DMS153 (cell line): ENCODE results near the gene HS3ST4.
A peak's percentile ranks its signal among the peaks of the same experiment; 100 is the strongest.

Experiments used
- DNase-seq: peaks from one replicate; lab custom pipeline; 2025; lab: John Stamatoyannopoulos, UW

HS3ST4 gene

DNA sequence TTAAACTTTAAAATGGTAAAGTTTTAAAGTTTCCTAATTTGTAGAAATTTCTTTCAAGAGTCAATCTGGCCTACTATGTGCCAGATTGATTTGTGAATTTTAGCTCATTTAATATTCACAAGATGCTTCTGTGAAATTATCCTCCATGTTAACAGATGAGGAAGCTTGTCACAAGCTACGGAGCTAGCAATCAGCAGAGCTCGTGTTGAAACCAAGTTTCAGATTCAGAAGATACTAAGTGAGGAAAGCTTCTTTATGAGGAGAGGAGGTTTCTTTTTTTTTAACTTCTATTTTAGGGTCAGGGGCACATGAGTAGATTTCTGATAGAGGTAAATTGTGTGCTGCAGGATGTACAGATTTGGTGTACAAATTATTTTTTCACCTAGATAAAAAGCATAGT lies 135.9 kb downstream of the HS3ST4 start:
- DNase-seq: no peak

DNA sequence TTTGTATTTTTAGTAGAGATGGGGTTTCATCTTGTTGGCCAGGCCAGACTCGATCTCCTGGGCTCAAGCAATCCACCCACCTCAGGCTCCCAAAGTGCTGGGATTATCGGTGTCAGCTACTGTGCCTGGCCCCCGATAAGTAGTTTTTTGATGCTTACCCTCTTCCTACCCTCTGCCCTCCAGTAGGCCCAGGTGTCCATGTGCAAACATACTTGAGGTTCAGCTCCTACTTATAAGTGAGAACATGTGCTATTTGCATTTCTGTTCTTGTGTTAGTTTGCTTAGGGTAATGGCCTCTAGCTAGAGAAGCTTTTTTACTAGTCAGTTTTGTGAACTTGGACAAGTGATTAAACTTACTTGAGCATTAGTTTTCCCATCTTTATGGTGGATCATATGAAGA lies 136.8 kb downstream of the HS3ST4 start:
- no peak for DNase-seq

DNA sequence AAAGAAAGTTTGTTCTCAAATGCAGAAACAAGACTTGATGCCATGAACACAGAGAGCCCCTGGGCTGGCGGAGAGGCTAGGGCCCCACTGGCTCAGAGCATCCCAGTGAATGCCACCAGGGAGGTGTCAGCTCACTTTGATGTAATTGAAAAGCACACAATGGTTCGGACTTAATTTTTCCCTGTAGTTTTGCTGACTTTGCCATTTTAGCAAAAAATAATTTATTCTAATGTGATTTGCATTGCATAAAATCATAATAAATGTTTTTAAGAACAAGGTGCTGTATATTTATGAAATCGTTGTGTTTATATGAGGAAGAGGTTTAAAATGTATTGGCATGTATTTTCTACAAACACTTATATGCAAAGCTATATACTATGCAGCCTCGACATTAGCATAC lies 140.5 kb downstream of the HS3ST4 start:
- DNase-seq: no peak

- no peak for DNase-seq
Measured at GRCh38 chr16:25834101-25834500, 142.3 kb downstream of the HS3ST4 start.

- no peak for DNase-seq
Measured at GRCh38 chr16:25835126-25835525, 143.4 kb downstream of the HS3ST4 start.

DNA sequence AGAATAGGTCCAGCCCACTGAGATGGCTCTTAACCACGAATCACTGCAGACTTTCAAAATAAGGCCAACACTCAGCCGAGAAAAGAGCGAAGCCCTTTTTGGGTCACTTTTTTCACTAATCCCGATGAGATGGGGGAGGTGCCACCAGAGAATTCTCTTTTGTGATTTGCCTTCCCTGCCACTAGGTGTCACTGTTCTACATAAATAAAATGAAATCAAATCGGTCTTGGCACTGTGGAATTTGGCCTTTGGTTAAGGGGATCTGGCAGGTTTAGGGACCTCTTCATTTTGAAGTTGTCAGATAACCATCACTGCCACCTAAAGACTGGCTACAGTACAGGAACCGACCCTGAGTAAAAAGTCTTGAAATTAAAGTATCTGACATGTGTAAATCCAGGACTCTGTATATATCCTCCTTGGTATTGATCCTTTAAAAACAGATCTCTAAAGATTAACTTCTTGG lies 147.0 kb downstream of the HS3ST4 start:
- peak; percentile 63 for DNase-seq

- DNase-seq: no peak
Measured at GRCh38 chr16:25841761-25842160, 150.0 kb downstream of the HS3ST4 start.

DNA sequence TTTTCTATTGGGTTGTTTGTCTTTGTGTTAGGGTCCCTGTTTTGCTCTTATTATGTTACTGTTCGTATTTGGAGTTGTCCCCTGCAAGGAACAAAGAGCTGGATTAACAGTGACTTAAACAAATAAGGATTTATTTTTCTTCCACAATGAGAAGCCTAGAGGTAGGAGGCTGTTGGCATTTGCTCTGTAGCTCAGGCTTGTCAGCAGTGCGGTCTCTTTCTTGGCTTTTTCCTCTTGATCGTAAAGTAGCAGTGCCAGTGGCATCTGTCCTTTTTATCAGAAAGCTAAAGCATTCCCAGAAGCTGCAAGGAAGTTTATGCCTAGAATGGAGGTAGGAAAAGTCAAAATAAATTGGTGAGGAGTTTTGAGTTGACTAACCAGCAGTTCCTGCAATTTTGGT lies 154.1 kb downstream of the HS3ST4 start:
- no peak for DNase-seq

DNA sequence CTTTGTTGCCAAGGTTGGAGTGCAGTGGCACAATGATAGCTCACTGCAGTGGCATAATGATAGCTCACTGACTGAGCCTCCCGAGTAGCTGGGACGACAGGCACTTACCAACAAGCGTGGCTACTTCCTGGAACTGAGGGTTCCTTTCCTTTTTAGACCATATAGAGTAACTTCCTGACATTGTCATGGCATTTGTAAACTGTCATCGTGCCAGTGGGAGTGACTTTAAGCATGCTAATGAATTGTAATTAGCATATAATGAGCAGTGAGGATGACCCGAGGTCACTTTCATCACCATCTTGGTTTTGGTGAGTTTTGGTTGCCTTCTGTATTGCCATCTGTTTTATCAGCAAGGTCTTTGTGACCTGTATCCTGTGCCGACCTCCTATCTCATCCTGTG lies 162.4 kb downstream of the HS3ST4 start:
- DNase-seq: no peak

GRCh38 chr16:25855063-25855462 lies 163.3 kb downstream of the HS3ST4 start:
- no peak for DNase-seq

DNA sequence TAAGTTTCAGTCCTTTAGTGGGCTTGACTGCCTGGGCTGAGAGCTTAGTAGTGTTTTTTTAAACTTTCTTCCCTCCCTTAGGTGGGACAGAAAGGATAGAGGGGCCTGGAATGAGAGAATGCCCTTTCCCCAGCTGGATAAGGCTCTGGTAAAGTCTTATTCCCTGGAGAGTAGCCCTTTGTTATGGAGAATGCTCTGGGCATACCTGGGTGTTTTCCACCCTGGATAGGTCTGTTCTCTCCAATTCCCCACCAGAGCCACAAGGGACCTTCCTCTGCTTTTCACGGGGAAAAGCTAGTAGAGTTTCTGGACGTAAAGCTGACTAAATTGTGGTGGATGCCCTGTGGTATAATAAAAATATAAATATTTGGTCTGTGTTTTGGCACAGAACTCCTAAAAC lies 164.1 kb downstream of the HS3ST4 start:
- DNase-seq: no peak

DNA sequence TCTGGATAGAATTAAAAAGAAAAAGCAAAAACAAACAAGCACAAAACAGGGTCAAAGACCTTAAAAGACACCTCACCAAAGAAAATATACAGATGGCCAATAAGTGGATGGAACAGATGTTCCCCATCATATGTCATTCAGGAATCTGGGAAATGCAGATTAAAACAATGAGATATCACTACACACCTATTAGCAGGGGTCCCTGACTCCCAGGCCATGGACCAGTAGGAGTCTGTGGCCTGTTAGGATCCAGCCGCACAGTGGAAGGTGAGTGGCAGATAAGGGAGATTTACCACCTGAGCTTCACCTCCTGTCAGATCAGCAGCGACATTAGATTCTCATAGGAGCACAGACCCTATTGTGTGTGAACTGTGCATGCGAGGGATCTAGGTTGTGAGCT lies 167.9 kb downstream of the HS3ST4 start:
- DNase-seq: no peak

DNA sequence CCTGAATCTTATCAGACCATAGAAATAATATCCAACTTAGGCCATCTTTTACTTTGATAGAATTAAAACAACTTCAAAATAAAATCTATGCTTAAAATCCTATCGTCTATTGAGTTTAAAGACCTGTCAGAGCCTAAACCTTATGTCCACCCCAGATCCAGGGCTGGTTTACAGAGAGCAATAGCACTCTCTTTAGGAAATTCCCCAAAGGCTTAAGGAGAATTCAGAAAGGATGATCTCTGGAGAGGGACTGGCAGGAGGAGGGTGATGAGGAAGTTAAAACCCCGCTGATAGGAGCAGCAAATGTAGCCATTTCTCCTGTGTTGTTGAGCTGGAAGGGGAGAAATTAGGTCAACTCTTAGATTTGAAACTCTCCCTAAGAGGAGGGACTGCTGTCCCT lies 175.3 kb downstream of the HS3ST4 start:
- no peak for DNase-seq

- no peak for DNase-seq
Measured at GRCh38 chr16:25868106-25868505, 176.3 kb downstream of the HS3ST4 start.

DNA sequence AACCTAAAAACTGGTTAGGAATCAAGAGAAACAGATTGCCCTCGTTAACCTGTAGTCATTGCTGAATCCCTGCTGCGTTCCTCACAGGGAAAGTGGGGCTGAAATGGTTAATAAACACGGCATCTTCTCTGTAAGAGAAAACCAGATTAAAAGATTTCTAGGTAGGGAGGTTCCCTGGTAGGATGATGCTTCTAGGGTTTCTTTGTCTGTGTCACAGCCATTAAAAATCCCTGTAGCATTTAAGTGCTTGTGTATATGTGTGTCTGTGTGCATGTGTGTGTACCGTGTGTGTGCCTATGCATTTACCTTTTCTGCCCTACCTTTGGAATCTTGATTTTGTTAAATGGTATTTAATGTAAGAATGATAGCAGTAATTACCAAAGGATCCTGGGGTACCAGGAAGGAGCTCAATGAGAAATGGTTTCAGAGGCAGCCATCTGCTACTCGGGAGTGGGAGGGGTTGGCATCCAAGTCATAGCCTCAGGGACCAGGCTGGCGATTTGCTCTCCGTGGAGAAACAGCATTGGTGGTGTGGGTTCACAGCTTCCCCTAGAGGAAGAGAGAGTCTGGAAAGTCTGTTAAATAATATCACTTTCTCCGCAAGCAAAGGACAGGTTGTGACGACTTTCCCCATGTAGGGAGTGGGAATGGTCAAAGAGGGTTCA lies 177.1 kb downstream of the HS3ST4 start:
- DNase-seq: no peak

DNA sequence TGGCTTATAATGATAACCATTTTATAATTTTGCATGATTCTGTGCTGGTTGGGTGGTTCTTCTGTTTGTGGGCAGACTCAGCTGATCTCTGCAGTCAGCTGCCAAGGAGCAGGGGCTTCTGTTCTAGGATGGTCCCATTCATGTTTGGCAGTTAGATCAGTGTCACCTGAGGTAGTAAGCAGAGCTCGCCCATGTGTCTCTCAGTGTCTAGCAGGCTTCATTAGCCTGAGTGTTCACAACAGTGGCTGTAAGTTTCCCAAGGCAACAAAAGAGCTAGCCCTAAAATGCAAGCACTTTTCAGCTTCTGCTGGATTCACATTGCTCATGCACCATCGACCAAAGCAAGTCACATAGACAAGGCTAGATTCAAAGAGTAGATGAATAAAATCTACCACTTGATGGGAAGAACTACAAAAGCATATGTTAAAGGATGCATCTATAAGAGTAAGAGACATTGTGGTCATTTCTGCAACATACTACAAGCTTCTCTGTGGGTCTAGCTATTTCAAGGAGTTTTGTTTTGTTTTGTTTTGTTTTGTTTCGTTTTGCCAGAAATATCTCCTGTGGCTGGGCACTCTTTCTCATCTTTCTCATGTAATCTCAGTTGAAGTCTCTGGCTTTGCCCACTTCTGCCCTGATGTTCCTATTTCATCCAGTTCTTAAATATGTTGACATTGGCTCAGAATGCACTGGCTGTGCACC lies 180.8 kb downstream of the HS3ST4 start:
- no peak for DNase-seq

DNA sequence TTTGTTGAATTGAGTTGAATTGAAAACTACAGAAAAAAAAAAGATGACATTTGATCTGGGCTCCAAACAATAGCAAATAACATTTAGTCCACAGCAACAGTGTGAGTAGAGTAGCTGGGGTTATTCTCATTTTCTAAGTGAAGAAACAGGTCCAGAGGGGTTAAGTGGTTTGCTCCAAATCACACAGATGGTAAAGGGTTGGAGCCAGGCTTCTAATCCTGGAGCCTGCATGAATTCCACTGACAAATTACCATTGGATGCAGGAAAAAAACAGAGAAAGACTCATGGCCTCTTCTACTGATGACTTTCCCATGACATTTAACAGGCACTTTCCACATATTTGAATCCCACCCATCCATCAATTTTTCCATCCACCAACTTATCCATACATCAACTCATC lies 182.4 kb downstream of the HS3ST4 start:
- no peak for DNase-seq

- DNase-seq: no peak
Measured at GRCh38 chr16:25875956-25876598, 184.3 kb downstream of the HS3ST4 start.

GRCh38 chr16:25877103-25877502 lies 185.3 kb downstream of the HS3ST4 start:
- DNase-seq: no peak

DNA sequence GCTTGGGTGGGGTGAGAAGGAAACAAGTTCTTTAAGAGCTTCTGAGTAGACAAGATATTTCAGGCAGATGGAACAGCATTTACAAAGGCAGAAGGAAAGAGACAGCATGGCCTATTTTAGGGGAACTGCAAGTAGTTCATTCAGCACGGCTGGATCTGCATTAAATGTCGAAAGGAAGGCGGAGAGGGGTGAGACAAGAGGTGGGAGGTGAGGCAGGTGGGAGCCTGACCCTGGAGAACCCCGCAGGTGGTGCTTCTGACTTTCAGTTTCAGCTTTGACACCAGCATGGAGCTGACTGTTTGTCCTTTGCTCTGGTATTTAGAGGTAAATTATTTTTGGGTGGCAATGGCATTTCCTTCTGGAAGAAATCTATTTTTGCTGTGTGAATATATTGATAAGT lies 194.8 kb downstream of the HS3ST4 start:
- no peak for DNase-seq

DNA sequence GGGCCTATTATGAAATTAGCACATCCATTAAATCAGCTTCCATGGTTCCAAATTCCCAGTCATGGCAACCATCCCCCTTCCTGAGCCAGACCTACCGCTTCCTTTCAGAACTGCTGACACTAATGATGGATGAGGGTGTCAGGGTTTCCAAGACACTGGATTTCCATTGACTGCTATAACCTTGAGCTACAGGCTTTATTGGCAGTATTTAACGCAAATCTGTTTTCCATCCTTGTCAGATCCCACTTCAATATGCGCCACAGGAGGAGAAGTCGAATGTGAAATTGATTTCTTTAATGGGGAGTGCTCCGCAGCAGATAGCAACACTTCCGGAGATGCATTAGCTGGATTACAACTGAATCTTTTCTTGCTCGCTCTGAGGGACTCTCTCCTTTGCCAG lies 197.1 kb downstream of the HS3ST4 start:
- no peak for DNase-seq

DNA sequence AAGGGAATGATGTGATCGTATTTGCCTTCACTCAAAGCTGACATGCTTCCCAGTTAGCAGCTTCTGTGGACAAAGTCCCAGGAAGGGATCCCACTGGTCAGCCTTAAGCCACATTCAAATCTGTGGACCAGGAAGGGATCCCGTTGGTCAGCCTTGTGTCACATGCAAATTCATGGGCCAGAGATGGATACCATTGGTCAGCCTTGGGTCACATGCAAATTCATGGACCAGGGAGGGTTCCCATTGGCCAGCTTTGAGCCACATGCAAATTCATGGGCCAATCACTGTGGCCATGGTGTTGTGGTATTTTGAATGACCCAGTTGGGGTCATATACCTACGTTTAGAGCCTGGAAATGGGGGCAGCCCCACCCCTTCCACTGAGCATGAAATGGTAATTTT lies 201.6 kb downstream of the HS3ST4 start:
- DNase-seq: no peak

DNA sequence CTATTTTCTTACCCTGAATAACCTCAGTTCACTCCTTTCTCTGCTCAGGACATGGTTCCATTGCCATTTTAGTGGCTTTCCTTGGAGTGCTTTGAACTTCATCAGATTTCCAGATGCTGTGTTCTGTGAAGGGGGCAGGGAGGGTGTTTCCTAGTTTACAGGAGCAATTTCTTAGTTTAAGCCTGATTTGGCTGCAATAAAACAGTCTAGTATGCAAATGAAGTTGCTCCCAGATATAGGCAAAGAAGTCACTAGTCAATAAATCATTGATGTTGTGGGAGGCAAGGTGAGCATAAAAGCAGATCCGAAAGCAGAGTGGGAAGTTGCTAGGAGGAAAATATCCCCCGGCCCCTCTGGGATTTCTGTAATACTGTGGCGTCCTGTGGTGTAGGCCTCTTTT lies 202.3 kb downstream of the HS3ST4 start:
- DNase-seq: no peak
